ENCODE measurements around the gene LILRB3. TPM values are rescaled to one million over a fixed set of nuclear protein-coding genes. Genes with fewer than 3 reads are reported as not detected.

Gene LILRB3
- total and polyA plus RNA-seq, 2 experiments from 2014 or later: not detected

GRCh38 chr19:54230031-54230430, 7.2 kb upstream of the LILRB3 start:
- Mint-ChIP-seq H3K4me3 (no peak overlapping the region), H3K27me3 (ENCODE audit: insufficient read depth, low read depth, poor library complexity) (peaks cover 14% of the 10 kb centered on the region), H3K27ac (no peak overlapping the region), H3K4me1 (no peaks in the 10 kb centered on the region; the same call in 2 of the 3 replicates), H3K9me3 (peaks cover 12% of the 10 kb centered on the region; the same call in 2 of the 3 replicates), H3K36me3 (ENCODE audit: low read depth) (no peaks in the 10 kb centered on the region)
- Histone ChIP-seq H3K4me3 (no peak overlapping the region), H3K36me3 (ENCODE audit: insufficient read depth) (no peaks in the 10 kb centered on the region), H3K9me2 (ENCODE audit: insufficient read depth) (0 out of 2 replicates have a peak, but pooled peaks cover 3% of the 10 kb centered on the region), H3K79me2 (replicated peaks; ENCODE audit: insufficient read depth) (no peaks in the 10 kb centered on the region), H4K20me1 (replicated peaks; ENCODE audit: insufficient read depth) (no peaks in the 10 kb centered on the region), H3K27me3 (ENCODE audit: insufficient read depth) (peaks cover 20% of the 10 kb centered on the region), H2AFZ (no peak overlapping the region), H3K27ac (ENCODE audit: low read depth) (no peak overlapping the region), H3K4me2 (no peak overlapping the region), H3F3A (replicated peaks; ENCODE audit: low read depth) (no peaks in the 10 kb centered on the region), H3K4me1 (ENCODE audit: insufficient read depth) (no peaks in the 10 kb centered on the region)
- ATAC-seq (no peak), DNase-seq (ENCODE audit: low spot score) (no peak)
- no peak for TF ChIP-seq CREB1 (CRISPR knock-in tag; IDR thresholded peaks at IDR 0.05; ENCODE audit: low read depth)
- TF ChIP-seq ZNF114 (CRISPR knock-in tag; IDR thresholded peaks at IDR 0.05): no peak
- TF ChIP-seq, protein P1, sequence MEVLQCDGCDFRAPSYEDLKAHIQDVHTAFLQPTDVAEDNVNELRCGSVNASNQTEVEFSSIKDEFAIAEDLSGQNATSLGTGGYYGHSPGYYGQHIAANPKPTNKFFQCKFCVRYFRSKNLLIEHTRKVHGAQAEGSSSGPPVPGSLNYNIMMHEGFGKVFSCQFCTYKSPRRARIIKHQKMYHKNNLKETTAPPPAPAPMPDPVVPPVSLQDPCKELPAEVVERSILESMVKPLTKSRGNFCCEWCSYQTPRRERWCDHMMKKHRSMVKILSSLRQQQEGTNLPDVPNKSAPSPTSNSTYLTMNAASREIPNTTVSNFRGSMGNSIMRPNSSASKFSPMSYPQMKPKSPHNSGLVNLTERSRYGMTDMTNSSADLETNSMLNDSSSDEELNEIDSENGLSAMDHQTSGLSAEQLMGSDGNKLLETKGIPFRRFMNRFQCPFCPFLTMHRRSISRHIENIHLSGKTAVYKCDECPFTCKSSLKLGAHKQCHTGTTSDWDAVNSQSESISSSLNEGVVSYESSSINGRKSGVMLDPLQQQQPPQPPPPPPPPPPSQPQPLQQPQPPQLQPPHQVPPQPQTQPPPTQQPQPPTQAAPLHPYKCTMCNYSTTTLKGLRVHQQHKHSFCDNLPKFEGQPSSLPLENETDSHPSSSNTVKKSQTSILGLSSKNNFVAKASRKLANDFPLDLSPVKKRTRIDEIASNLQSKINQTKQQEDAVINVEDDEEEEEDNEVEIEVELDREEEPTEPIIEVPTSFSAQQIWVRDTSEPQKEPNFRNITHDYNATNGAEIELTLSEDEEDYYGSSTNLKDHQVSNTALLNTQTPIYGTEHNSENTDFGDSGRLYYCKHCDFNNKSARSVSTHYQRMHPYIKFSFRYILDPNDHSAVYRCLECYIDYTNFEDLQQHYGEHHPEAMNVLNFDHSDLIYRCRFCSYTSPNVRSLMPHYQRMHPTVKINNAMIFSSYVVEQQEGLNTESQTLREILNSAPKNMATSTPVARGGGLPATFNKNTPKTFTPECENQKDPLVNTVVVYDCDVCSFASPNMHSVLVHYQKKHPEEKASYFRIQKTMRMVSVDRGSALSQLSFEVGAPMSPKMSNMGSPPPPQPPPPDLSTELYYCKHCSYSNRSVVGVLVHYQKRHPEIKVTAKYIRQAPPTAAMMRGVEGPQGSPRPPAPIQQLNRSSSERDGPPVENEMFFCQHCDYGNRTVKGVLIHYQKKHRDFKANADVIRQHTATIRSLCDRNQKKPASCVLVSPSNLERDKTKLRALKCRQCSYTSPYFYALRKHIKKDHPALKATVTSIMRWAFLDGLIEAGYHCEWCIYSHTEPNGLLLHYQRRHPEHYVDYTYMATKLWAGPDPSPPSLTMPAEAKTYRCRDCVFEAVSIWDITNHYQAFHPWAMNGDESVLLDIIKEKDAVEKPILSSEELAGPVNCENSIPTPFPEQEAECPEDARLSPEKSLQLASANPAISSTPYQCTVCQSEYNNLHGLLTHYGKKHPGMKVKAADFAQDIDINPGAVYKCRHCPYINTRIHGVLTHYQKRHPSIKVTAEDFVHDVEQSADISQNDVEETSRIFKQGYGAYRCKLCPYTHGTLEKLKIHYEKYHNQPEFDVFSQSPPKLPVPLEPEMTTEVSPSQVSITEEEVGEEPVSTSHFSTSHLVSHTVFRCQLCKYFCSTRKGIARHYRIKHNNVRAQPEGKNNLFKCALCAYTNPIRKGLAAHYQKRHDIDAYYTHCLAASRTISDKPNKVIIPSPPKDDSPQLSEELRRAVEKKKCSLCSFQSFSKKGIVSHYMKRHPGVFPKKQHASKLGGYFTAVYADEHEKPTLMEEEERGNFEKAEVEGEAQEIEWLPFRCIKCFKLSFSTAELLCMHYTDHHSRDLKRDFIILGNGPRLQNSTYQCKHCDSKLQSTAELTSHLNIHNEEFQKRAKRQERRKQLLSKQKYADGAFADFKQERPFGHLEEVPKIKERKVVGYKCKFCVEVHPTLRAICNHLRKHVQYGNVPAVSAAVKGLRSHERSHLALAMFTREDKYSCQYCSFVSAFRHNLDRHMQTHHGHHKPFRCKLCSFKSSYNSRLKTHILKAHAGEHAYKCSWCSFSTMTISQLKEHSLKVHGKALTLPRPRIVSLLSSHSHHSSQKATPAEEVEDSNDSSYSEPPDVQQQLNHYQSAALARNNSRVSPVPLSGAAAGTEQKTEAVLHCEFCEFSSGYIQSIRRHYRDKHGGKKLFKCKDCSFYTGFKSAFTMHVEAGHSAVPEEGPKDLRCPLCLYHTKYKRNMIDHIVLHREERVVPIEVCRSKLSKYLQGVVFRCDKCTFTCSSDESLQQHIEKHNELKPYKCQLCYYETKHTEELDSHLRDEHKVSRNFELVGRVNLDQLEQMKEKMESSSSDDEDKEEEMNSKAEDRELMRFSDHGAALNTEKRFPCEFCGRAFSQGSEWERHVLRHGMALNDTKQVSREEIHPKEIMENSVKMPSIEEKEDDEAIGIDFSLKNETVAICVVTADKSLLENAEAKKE (CRISPR knock-in tag; IDR thresholded peaks at IDR 0.05): no peak
- no peak for TF ChIP-seq EZH2phosphoT487 (IDR thresholded peaks at IDR 0.05; ENCODE audit: unreplicated experiment)
- no peak for TF ChIP-seq EZH2 (IDR thresholded peaks at IDR 0.05; ENCODE audit: low read depth, unreplicated experiment)
- no peak for TF ChIP-seq ZNF331 (CRISPR knock-in tag; IDR thresholded peaks at IDR 0.05; ENCODE audit: low read depth)
- no peak for TF ChIP-seq POLR2AphosphoS5 (IDR thresholded peaks at IDR 0.05; ENCODE audit: low read depth)
- TF ChIP-seq ETS1 (IDR thresholded peaks at IDR 0.05): no peak
- no peak for TF ChIP-seq NANOG (IDR thresholded peaks at IDR 0.05; ENCODE audit: borderline replicate concordance)
- TF ChIP-seq JUNB (IDR thresholded peaks at IDR 0.05; ENCODE audit: unreplicated experiment): no peak
- no peak for TF ChIP-seq REST (IDR thresholded peaks at IDR 0.05; ENCODE audit: unreplicated experiment)
- no peak for TF ChIP-seq CTCF (conservative IDR thresholded peaks at IDR 0.05; ENCODE audit: low read depth in 2 of 2)
- no peak for TF ChIP-seq STAT1 (IDR thresholded peaks at IDR 0.05; ENCODE audit: unreplicated experiment)

Measured in GM23338 (cell line).